H1 (cell line): ENCODE data around the gene ZCWPW2.

Source experiments
- CBX5 ChIP-seq: fragments of 300-800, 300-1000 bp; sonication (generic); IDR thresholded peaks from 2 replicates; pipeline ENCODE4 v1.7.1; 2016; ENCODE audit warnings: antibody characterized with exemption, low read length, low read depth
- CEBPB ChIP-seq: IDR thresholded peaks from 2 replicates; pipeline ENCODE4 v1.6.1; 2012; ENCODE audit warnings: low read depth, low read length
- EP300 ChIP-seq, 2 experiments: IDR thresholded peaks; 1 replicate in 1 of 2; 2 replicates in 1 of 2; pipeline ENCODE4 v1.6.1; 2011 to 2012; ENCODE audit warnings: low read depth in 2 of 2, low read length in 2 of 2, mild to moderate bottlenecking in 2 of 2, borderline replicate concordance in 1 of 2, inconsistent platforms in 1 of 2, moderate library complexity in 1 of 2
- EZH2 ChIP-seq: fragments of 200-600 bp; sonication (generic); IDR thresholded peaks from 2 replicates; pipeline ENCODE4 v1.7.1; 2012; ENCODE audit warnings: low read depth, mild to moderate bottlenecking, moderate library complexity, low read length, inconsistent platforms; ENCODE audit not compliant: severe bottlenecking
- YY1 ChIP-seq: IDR thresholded peaks from 2 replicates; pipeline ENCODE4 v1.6.1; 2011; ENCODE audit warnings: low read depth, mild to moderate bottlenecking, low read length
- TF ChIP-seq, protein P1 (sequence below): IDR thresholded peaks from 2 replicates; pipeline ENCODE4 v1.6.1; 2012; ENCODE audit warnings: low read length, inconsistent platforms
- TF ChIP-seq, protein P2 (sequence below), 3 experiments: IDR thresholded peaks; 1 replicate in 2 of 3; 2 replicates in 1 of 3; pipeline versions ENCODE4 v1.5.1 to v1.6.1; 2011; ENCODE audit warnings: low read length in 3 of 3, mild to moderate bottlenecking in 3 of 3, inconsistent platforms in 2 of 3, low read depth in 1 of 3, moderate library complexity in 1 of 3; ENCODE audit not compliant: insufficient read depth in 1 of 3; ENCODE audit errors: control extremely low read depth in 1 of 3

DNA sequence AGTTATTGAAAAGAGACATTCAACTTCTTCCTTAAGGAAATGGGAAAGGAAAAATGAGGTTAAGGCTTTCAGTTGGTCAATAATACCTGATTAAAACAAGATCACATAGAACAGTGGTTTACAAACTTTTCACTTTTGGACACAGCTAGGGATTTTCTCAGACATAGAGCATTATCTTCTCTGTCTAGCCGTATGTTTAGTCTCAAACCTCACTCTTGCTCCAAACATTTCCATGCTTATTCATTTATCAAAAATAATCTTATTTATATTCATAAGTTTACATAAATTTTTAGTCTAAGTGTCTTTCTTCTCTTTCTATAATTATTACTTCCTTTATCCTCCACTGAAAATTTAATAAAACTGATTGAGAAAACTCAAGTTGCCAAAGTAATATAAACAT, 114.3 kb downstream of the ZCWPW2 start:
- TF ChIP-seq, protein P1, sequence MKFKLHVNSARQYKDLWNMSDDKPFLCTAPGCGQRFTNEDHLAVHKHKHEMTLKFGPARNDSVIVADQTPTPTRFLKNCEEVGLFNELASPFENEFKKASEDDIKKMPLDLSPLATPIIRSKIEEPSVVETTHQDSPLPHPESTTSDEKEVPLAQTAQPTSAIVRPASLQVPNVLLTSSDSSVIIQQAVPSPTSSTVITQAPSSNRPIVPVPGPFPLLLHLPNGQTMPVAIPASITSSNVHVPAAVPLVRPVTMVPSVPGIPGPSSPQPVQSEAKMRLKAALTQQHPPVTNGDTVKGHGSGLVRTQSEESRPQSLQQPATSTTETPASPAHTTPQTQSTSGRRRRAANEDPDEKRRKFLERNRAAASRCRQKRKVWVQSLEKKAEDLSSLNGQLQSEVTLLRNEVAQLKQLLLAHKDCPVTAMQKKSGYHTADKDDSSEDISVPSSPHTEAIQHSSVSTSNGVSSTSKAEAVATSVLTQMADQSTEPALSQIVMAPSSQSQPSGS, result no peak
- no peak for TF ChIP-seq YY1
- no peak for TF ChIP-seq CEBPB
- TF ChIP-seq, protein P2, sequence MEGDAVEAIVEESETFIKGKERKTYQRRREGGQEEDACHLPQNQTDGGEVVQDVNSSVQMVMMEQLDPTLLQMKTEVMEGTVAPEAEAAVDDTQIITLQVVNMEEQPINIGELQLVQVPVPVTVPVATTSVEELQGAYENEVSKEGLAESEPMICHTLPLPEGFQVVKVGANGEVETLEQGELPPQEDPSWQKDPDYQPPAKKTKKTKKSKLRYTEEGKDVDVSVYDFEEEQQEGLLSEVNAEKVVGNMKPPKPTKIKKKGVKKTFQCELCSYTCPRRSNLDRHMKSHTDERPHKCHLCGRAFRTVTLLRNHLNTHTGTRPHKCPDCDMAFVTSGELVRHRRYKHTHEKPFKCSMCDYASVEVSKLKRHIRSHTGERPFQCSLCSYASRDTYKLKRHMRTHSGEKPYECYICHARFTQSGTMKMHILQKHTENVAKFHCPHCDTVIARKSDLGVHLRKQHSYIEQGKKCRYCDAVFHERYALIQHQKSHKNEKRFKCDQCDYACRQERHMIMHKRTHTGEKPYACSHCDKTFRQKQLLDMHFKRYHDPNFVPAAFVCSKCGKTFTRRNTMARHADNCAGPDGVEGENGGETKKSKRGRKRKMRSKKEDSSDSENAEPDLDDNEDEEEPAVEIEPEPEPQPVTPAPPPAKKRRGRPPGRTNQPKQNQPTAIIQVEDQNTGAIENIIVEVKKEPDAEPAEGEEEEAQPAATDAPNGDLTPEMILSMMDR (IDR thresholded peaks at IDR 0.05; ENCODE audit: control extremely low read depth in 1 of 3, insufficient read depth in 1 of 3, low read depth in 1 of 3, low read length in 3 of 3), result no peak
- no peak for TF ChIP-seq EZH2
- no peak for TF ChIP-seq EP300 (IDR thresholded peaks at IDR 0.05; ENCODE audit: borderline replicate concordance in 1 of 2, low read depth in 2 of 2, low read length in 2 of 2)
- no peak for TF ChIP-seq CBX5
